SK-N-MC (cell line): ENCODE results near the gene CDCA3.

ENCODE experiments used
- EZH2 ChIP-seq: fragments of 200-600 bp; sonication (generic); IDR thresholded peaks from one replicate; pipeline ENCODE4 v1.6.1; 2017; ENCODE audit warnings: antibody characterized with exemption
- FOXP2 ChIP-seq: optimal IDR thresholded peaks from 2 replicates; pipeline ENCODE3; 2011; ENCODE audit warnings: mild to moderate bottlenecking, moderate library complexity; ENCODE audit not compliant: insufficient read depth; ENCODE audit errors: extremely low read length, control extremely low read depth
- POLR2AphosphoS5 ChIP-seq: IDR thresholded peaks from 2 replicates; pipeline ENCODE4 v1.6.1; 2012; ENCODE audit warnings: mild to moderate bottlenecking, low read depth, low read length, borderline replicate concordance

- TF ChIP-seq EZH2 (no peak), FOXP2 (no peak), POLR2AphosphoS5 (no peak)
Measured at GRCh38 chr12:6840761-6841515, 10.1 kb downstream of the CDCA3 start, which contains the start of gene GNB3.
